GM12878 (cell line): ENCODE results near the gene SYNPR. TPM values are rescaled to one million over a fixed set of nuclear protein-coding genes. Genes with fewer than 3 reads are reported as not detected.

Experiments used
- ATAC-seq: fragments of 200-7000 bp; cut with Tn5 transposase; 3 replicates; pipeline ENCODE4 v1.9.1; 2020; ENCODE audit warnings: mild to moderate bottlenecking, moderate library complexity
- BruUV-seq: library from RNA; stranded (reverse); fragments of 400-500 nt; replicated peaks from 2 replicates; lab custom pipeline; 2021; lab: Mats Ljungman, UMichigan
- CTCF ChIA-PET: fragments of 300-600 bp; sonication (Branson Sonifier 250); formaldehyde crosslinking; extraction: SDS; loops from one replicate; lab custom pipeline; 2021; ENCODE audit warnings: inconsistent platforms; lab: Yijun Ruan, JAX
- POLR2A ChIA-PET: fragments of 350-600 bp; formaldehyde crosslinking; extraction: SDS; loops from one replicate; lab custom pipeline; 2021; ENCODE audit warnings: inconsistent platforms; lab: Charles Lee
- RAD21 ChIA-PET: fragments of 300-600 bp; sonication (Branson Sonifier 250); formaldehyde crosslinking; loops from one replicate; lab custom pipeline; 2023; ENCODE audit warnings: antibody characterized with exemption; ENCODE audit not compliant: unreplicated experiment; lab: Charles Lee
- SMC1A ChIA-PET: fragments of 300-600 bp; sonication (Branson Sonifier 250); formaldehyde crosslinking; loops from one replicate; lab custom pipeline; 2023; ENCODE audit not compliant: unreplicated experiment, uncharacterized antibody; lab: Charles Lee
- DNase-seq: peaks from one replicate; pipeline ENCODE4 v3.0.0-alpha.2; 2011; ENCODE audit warnings: low read depth, low spot score
- FAIRE-seq: peaks from 3 replicates; lab custom pipeline; 2011; peaks lifted over from hg19 to GRCh38; lab: Jason Lieb, UNC
- H2AFZ ChIP-seq: 2 replicates; pipeline ENCODE4 v1.6.0; 2011; ENCODE audit warnings: low read depth, low read length, control low read depth; ENCODE audit not compliant: control insufficient read depth
- H3K27ac ChIP-seq: 2 replicates; pipeline ENCODE4 v1.5.1; 2011; ENCODE audit warnings: control low read depth; ENCODE audit not compliant: control insufficient read depth, insufficient read depth
- H3K27me3 ChIP-seq, 2 experiments: replicated peaks in 1 of 2; 2 replicates each; pipeline versions ENCODE4 v1.6.0 to v1.6.1; 2011; ENCODE audit warnings: low read length in 1 of 2; ENCODE audit not compliant: control insufficient read depth in 2 of 2, insufficient read depth in 2 of 2
- H3K36me3 ChIP-seq, 2 experiments: 2 replicates each; pipeline ENCODE4 v1.5.1; 2011; ENCODE audit warnings: low read length in 1 of 2; ENCODE audit not compliant: control insufficient read depth in 2 of 2, insufficient read depth in 2 of 2
- H3K4me1 ChIP-seq: 2 replicates; pipeline ENCODE4 v1.6.1; 2011; ENCODE audit warnings: mild to moderate bottlenecking, low read length, moderate library complexity, mixed read lengths; ENCODE audit not compliant: control insufficient read depth, insufficient read depth
- H3K4me2 ChIP-seq: 2 replicates; pipeline ENCODE4 v1.6.0; 2011; ENCODE audit warnings: control low read depth; ENCODE audit not compliant: control insufficient read depth, insufficient read depth
- H3K4me3 ChIP-seq: fragments of 200-600 bp; sonication (generic); 2 replicates; pipeline ENCODE4 v1.5.1; 2016
- H3K79me2 ChIP-seq: 2 replicates; pipeline ENCODE4 v1.6.0; 2011; ENCODE audit warnings: low read length; ENCODE audit not compliant: control insufficient read depth, insufficient read depth
- H3K9ac ChIP-seq: 2 replicates; pipeline ENCODE4 v1.8.0; 2011; ENCODE audit warnings: low read length, control low read depth, mixed read lengths; ENCODE audit not compliant: control insufficient read depth, insufficient read depth
- H3K9me3 ChIP-seq: replicated peaks from 3 replicates; pipeline ENCODE4 v1.5.1; 2011; ENCODE audit warnings: mild to moderate bottlenecking, low read length; ENCODE audit not compliant: control insufficient read depth, insufficient read depth
- H4K20me1 ChIP-seq: 2 replicates; pipeline ENCODE4 v1.6.0; 2011; ENCODE audit not compliant: control insufficient read depth, insufficient read depth
- ATF3 ChIP-seq: IDR thresholded peaks from 2 replicates; pipeline ENCODE4 v1.6.1; 2011; ENCODE audit warnings: low read depth, mild to moderate bottlenecking, low read length, moderate library complexity, borderline replicate concordance; ENCODE audit errors: extremely low read depth
- CEBPZ ChIP-seq: fragments of 150-350 bp; IDR thresholded peaks from 2 replicates; pipeline ENCODE4 v1.6.1; 2016; ENCODE audit warnings: low read depth, low read length
- CTCF ChIP-seq, 3 experiments: IDR thresholded peaks in 2 of 3; conservative IDR thresholded peaks in 1 of 3; 2 replicates each; pipeline ENCODE4 v1.5.1; 2011; ENCODE audit warnings: low read depth in 3 of 3, low read length in 3 of 3, mild to moderate bottlenecking in 3 of 3, control low read depth in 2 of 3, moderate library complexity in 2 of 3, inconsistent platforms in 1 of 3, mixed read lengths in 1 of 3; ENCODE audit not compliant: control insufficient read depth in 2 of 3, insufficient read depth in 1 of 3; ENCODE audit errors: extremely low read depth in 1 of 3
- DPF2 ChIP-seq: fragments of 450-650 bp; IDR thresholded peaks from 2 replicates; pipeline ENCODE4 v1.6.1; 2017; ENCODE audit warnings: mild to moderate bottlenecking
- ESRRA ChIP-seq: IDR thresholded peaks from 2 replicates; pipeline ENCODE4 v1.6.1; 2012; ENCODE audit warnings: mild to moderate bottlenecking, low read length, improper control_type of control experiment
- NBN ChIP-seq: fragments of 450-650 bp; IDR thresholded peaks from 2 replicates; pipeline ENCODE4 v1.6.1; 2016
- PBX3 ChIP-seq: IDR thresholded peaks from 2 replicates; pipeline ENCODE4 v1.6.1; 2011; ENCODE audit warnings: mild to moderate bottlenecking, low read depth, low read length, moderate library complexity; ENCODE audit not compliant: insufficient replicate concordance
- POLR2AphosphoS2 ChIP-seq: IDR thresholded peaks from 2 replicates; pipeline ENCODE4 v1.6.1; 2011; ENCODE audit warnings: low read depth, mild to moderate bottlenecking, low read length, improper control_type of control experiment, moderate library complexity
- TAF1 ChIP-seq: IDR thresholded peaks from 2 replicates; pipeline ENCODE4 v1.6.1; 2011; ENCODE audit warnings: mild to moderate bottlenecking, low read depth, low read length, borderline replicate concordance
- YY1 ChIP-seq: IDR thresholded peaks from 2 replicates; pipeline ENCODE4 v1.6.1; 2011; ENCODE audit warnings: low read depth, mild to moderate bottlenecking, low read length
- ZBED1 ChIP-seq: IDR thresholded peaks from 2 replicates; pipeline ENCODE4 v1.6.1; 2016; ENCODE audit warnings: borderline replicate concordance
- WGBS: methylation state at CpG from one replicate; pipeline ENCODE4 v1.1.6; 2016; ENCODE audit warnings: low lambda C conversion rate; ENCODE audit not compliant: insufficient replicate concordance, insufficient coverage; ENCODE audit errors: missing lambda C conversion rate; 5-methylcytosine and 5-hydroxymethylcytosine counted together
- in situ Hi-C: fragments of 300-500 bp; cut with MboI; formaldehyde crosslinking; loops from 9 replicates; pipeline ENCODE4 v1.14.3; 2018; ENCODE audit warnings: mixed read lengths
- intact Hi-C: fragments of 100-400 bp; cut with micrococcal nuclease; formaldehyde crosslinking; loops from one replicate; pipeline ENCODE4 v1.14.2; 2022; ENCODE audit not compliant: unreplicated experiment
- polyA plus RNA-seq, 11 experiments: library from polyadenylated mRNA; depleted of rRNA in 4 of 11; unstranded in 6 of 11; stranded (reverse) in 5 of 11; fragments of >200 nt; fragmentation: Nextera tagmentation in 4 of 11; fragmentation: Illumina TruSeq in 1 of 11; extraction: Ambion mirVana in 4 of 11; extraction: Trizol in 1 of 11; gene quantifications; 1 replicate in 1 of 11; 2 replicates in 10 of 11; pipeline versions ENCODE4 v1.2.1 to v1.2.3, GENCODE V29; 2011 to 2016; ENCODE audit warnings: inconsistent platforms in 2 of 11, missing spikeins in 2 of 11, low read depth in 1 of 11
- total RNA-seq, 4 experiments: library from RNA; depleted of rRNA in 3 of 4; stranded (reverse); fragments of >200 nt in 3 of 4; fragmentation: Illumina TruSeq in 1 of 4; extraction: Trizol in 1 of 4; gene quantifications; 2 replicates each; pipeline versions ENCODE4 v1.2.1 to v1.2.3, GENCODE V29; 2013 to 2021

The SYNPR gene
- total and polyA plus RNA-seq, 10 of the 15 experiments (the other 5 are each of a cell fraction or from before 2014, with no cell fraction given) = not detected

- Histone ChIP-seq H3K9ac (no peak overlapping the region), H3K27me3 (no peaks in the 10 kb centered on the region; a peak in 1 of 4 replicates), H3K9me3 (no peaks in the 10 kb centered on the region), H3K36me3 (no peaks in the 10 kb centered on the region), H2AFZ (no peak overlapping the region), H4K20me1 (no peaks in the 10 kb centered on the region), H3K4me3 (no peak overlapping the region), H3K27ac (no peak overlapping the region), H3K4me1 (no peaks in the 10 kb centered on the region), H3K4me2 (no peak overlapping the region), H3K79me2 (no peaks in the 10 kb centered on the region)
- SMC1A ChIA-PET = interaction anchor here (1.5 kb wide), 1 partner anchor 28 kb away, joined by 3 read pairs; no protein-coding TSS in a partner anchor
- in situ Hi-C loops = no loop called here
- ATAC-seq (no peak), DNase-seq (no peak), FAIRE-seq (no peak)
- intact Hi-C loops = no loop called here
- POLR2A ChIA-PET = no interaction called here
- BruUV-seq = no TSS peak
- 31% methylated on average over 1 of the region's 1 CpG for WGBS
- RAD21 ChIA-PET = no interaction called here
- CTCF ChIA-PET = interaction anchor here (1.0 kb wide), 1 partner anchor 10 kb away, joined by 3 read pairs; no protein-coding TSS in a partner anchor
- no peak for TF ChIP-seq POLR2AphosphoS2
- TF ChIP-seq ZBED1 = no peak
- TF ChIP-seq YY1 = no peak
- no peak for TF ChIP-seq NBN
- TF ChIP-seq DPF2 = no peak
- TF ChIP-seq ESRRA = no peak
- no peak for TF ChIP-seq ATF3
These were observed 333.3 kb downstream of the SYNPR start for GRCh38 chr3:63611382-63611781.

- ChIA-PET POLR2A (no interaction called here), CTCF (no interaction called here), SMC1A (no interaction called here), RAD21 (no interaction called here)
- BruUV-seq = no TSS peak
- no peaks in the 10 kb centered on the region for H4K20me1 ChIP-seq
- H3K36me3 ChIP-seq = no peaks in the 10 kb centered on the region
- no peaks in the 10 kb centered on the region for H3K4me1 ChIP-seq
- H3K27me3 ChIP-seq = no peaks in the 10 kb centered on the region; a peak in 1 of 4 replicates
- no peak overlapping the region for H3K27ac ChIP-seq
- intact Hi-C loops = no loop called here
- in situ Hi-C loops = no loop called here
- no peak overlapping the region for H3K4me2 ChIP-seq
- ATAC-seq (no peak), FAIRE-seq (no peak), DNase-seq (no peak)
- no peak overlapping the region for H2AFZ ChIP-seq
- H3K9me3 ChIP-seq = no peaks in the 10 kb centered on the region
- H3K4me3 ChIP-seq = no peak overlapping the region
- 0% methylated on average over 1 of the region's 1 CpG for WGBS
- H3K9ac ChIP-seq = no peak overlapping the region
- H3K79me2 ChIP-seq = no peaks in the 10 kb centered on the region
- TF ChIP-seq CTCF (IDR thresholded peaks at IDR 0.05 in 2 of 3, conservative IDR thresholded peaks at IDR 0.05 in 1 of 3; ENCODE audit: control insufficient read depth in 2 of 3, extremely low read depth in 1 of 3, insufficient read depth in 1 of 3, low read depth in 3 of 3, low read length in 3 of 3) = no peak
- TF ChIP-seq TAF1 = no peak
- no peak for TF ChIP-seq CEBPZ
- no peak for TF ChIP-seq PBX3
These were observed 335.5 kb downstream of the SYNPR start for GRCh38 chr3:63613561-63613960.
